Mucosa of stomach (tissue), 1 donor: ENCODE measurements around the gene GNAQ.
"Not testable (repeated sequence)": the region's sequence is repeated elsewhere in the genome, so short reads cannot be mapped to it uniquely, and the experiment has no call there.

Experiments
- H3K27me3 ChIP-seq: one replicate; pipeline ENCODE4 v1.7.0; 2013; ENCODE audit warnings: mild to moderate bottlenecking, low read length; ENCODE audit not compliant: control insufficient read depth, insufficient read depth
- H3K36me3 ChIP-seq: one replicate; pipeline ENCODE4 v1.7.0; 2013; ENCODE audit warnings: low read length; ENCODE audit not compliant: control insufficient read depth, insufficient read depth
- H3K4me1 ChIP-seq: one replicate; pipeline ENCODE4 v1.7.0; 2013; ENCODE audit warnings: mild to moderate bottlenecking, low read length; ENCODE audit not compliant: control insufficient read depth, insufficient read depth
- H3K4me3 ChIP-seq: one replicate; pipeline ENCODE4 v1.7.0; 2013; ENCODE audit warnings: low read length
- H3K9ac ChIP-seq: one replicate; pipeline ENCODE4 v1.7.0; 2013; ENCODE audit warnings: mild to moderate bottlenecking, low read length, moderate library complexity
- H3K9me3 ChIP-seq: one replicate; pipeline ENCODE4 v1.7.0; 2013; ENCODE audit warnings: mild to moderate bottlenecking, low read length, moderate library complexity; ENCODE audit not compliant: control insufficient read depth
- donor health status: Pancreatic carcinoma.

The GNAQ gene

GRCh38 chr9:77892171-77892570, 139.4 kb downstream of the GNAQ start:
- no peaks in the 10 kb centered on the region for H3K27me3 ChIP-seq
- H3K36me3 ChIP-seq: no peaks in the 10 kb centered on the region
- H3K9me3 ChIP-seq: no peaks in the 10 kb centered on the region
- H3K4me1 ChIP-seq: peaks cover 17% of the 10 kb centered on the region
- no peak overlapping the region for H3K9ac ChIP-seq
- H3K4me3 ChIP-seq: no peak overlapping the region

- Histone ChIP-seq H3K9me3 (no peaks in the 10 kb centered on the region), H3K9ac (no peak overlapping the region), H3K27me3 (no peaks in the 10 kb centered on the region), H3K4me1 (peaks cover 17% of the 10 kb centered on the region), H3K4me3 (no peak overlapping the region), H3K36me3 (no peaks in the 10 kb centered on the region)
These were observed 140.3 kb downstream of the GNAQ start for GRCh38 chr9:77891128-77891800.

- Histone ChIP-seq H3K4me1 (peaks cover 27% of the 10 kb centered on the region), H3K4me3 (no peak overlapping the region)
These were observed 143.9 kb downstream of the GNAQ start for GRCh38 chr9:77887662-77888061.

GRCh38 chr9:77885104-77885672, 146.4 kb downstream of the GNAQ start:
- Histone ChIP-seq H3K9me3 (no peaks in the 10 kb centered on the region), H3K4me3 (no peak overlapping the region), H3K36me3 (no peaks in the 10 kb centered on the region), H3K27me3 (no peaks in the 10 kb centered on the region), H3K4me1 (peaks cover 25% of the 10 kb centered on the region), H3K9ac (no peak overlapping the region)

More at GRCh38 chr9:77887662-77888061, 143.9 kb downstream of the GNAQ start:
- Histone ChIP-seq H3K9ac (no peak overlapping the region), H3K27me3 (no peaks in the 10 kb centered on the region), H3K36me3 (no peaks in the 10 kb centered on the region), H3K9me3 (no peaks in the 10 kb centered on the region)

GRCh38 chr9:77883846-77884771, 147.5 kb downstream of the GNAQ start:
- H3K4me3 ChIP-seq: no peak overlapping the region
- H3K9ac ChIP-seq: no peak overlapping the region
- H3K27me3 ChIP-seq: no peaks in the 10 kb centered on the region
- H3K9me3 ChIP-seq: no peaks in the 10 kb centered on the region
- no peaks in the 10 kb centered on the region for H3K36me3 ChIP-seq
- peaks cover 36% of the 10 kb centered on the region for H3K4me1 ChIP-seq

GRCh38 chr9:77883133-77883532, 148.5 kb downstream of the GNAQ start:
- Histone ChIP-seq H3K4me1 (peaks cover 36% of the 10 kb centered on the region), H3K9ac (no peak overlapping the region), H3K9me3 (no peaks in the 10 kb centered on the region), H3K36me3 (no peaks in the 10 kb centered on the region), H3K27me3 (no peaks in the 10 kb centered on the region), H3K4me3 (no peak overlapping the region)

GRCh38 chr9:77882294-77882693, 149.3 kb downstream of the GNAQ start:
- Histone ChIP-seq H3K27me3 (no peaks in the 10 kb centered on the region), H3K4me3 (no peak overlapping the region), H3K4me1 (peaks cover 30% of the 10 kb centered on the region), H3K9ac (no peak overlapping the region), H3K9me3 (no peaks in the 10 kb centered on the region), H3K36me3 (no peaks in the 10 kb centered on the region)

GRCh38 chr9:77881634-77882033, 150.0 kb downstream of the GNAQ start:
- not testable (repeated sequence) for H3K9me3 ChIP-seq, H3K4me3 ChIP-seq, H3K27me3 ChIP-seq, H3K36me3 ChIP-seq, H3K9ac ChIP-seq
- H3K4me1 ChIP-seq: peaks cover 31% of the 10 kb centered on the region

GRCh38 chr9:77881111-77881510, 150.5 kb downstream of the GNAQ start:
- Histone ChIP-seq H3K36me3 (no peaks in the 10 kb centered on the region), H3K9ac (no peak overlapping the region), H3K4me3 (no peak overlapping the region), H3K27me3 (no peaks in the 10 kb centered on the region), H3K4me1 (peaks cover 36% of the 10 kb centered on the region), H3K9me3 (no peaks in the 10 kb centered on the region)

- H3K9ac ChIP-seq: no peak overlapping the region
- H3K9me3 ChIP-seq: no peaks in the 10 kb centered on the region
- no peaks in the 10 kb centered on the region for H3K27me3 ChIP-seq
- no peak overlapping the region for H3K4me3 ChIP-seq
- H3K4me1 ChIP-seq: peaks cover 38% of the 10 kb centered on the region
- no peaks in the 10 kb centered on the region for H3K36me3 ChIP-seq
These were observed 152.1 kb downstream of the GNAQ start for GRCh38 chr9:77879437-77879943.

GRCh38 chr9:77878793-77879192, 152.8 kb downstream of the GNAQ start:
- H3K4me3 ChIP-seq, H3K27me3 ChIP-seq, H3K9ac ChIP-seq, H3K36me3 ChIP-seq, H3K9me3 ChIP-seq: not testable (repeated sequence)
- H3K4me1 ChIP-seq: peaks cover 38% of the 10 kb centered on the region

GRCh38 chr9:77877976-77878375, 153.6 kb downstream of the GNAQ start:
- Histone ChIP-seq H3K27me3 (no peaks in the 10 kb centered on the region), H3K36me3 (no peaks in the 10 kb centered on the region), H3K9ac (no peak overlapping the region), H3K9me3 (no peaks in the 10 kb centered on the region), H3K4me1 (peaks cover 38% of the 10 kb centered on the region), H3K4me3 (no peak overlapping the region)
